Breast epithelium (tissue), 4 donors: ENCODE results near the gene REC8. TPM values are rescaled to one million over a fixed set of nuclear protein-coding genes. Genes with fewer than 3 reads are reported as not detected.

Experiments used
- DNase-seq, 2 donors: peaks; one replicate each; pipeline ENCODE4 v3.0.0-alpha.2; 2019; ENCODE audit warnings: low spot score in 2 of 2
- H3K27ac ChIP-seq, 2 donors: fragments of 200-600 bp; sonication (generic) in 1 of 2; one replicate each; pipeline ENCODE4 v1.5.1; 2016 to 2019; ENCODE audit warnings: mild to moderate bottlenecking in 1 of 2
- H3K27me3 ChIP-seq, 2 donors: fragments of 200-600 bp; sonication (generic) in 1 of 2; one replicate each; pipeline versions ENCODE4 v1.5.1 to v1.6.0; 2017 to 2019; ENCODE audit warnings: control low read depth in 1 of 2, mild to moderate bottlenecking in 1 of 2
- H3K36me3 ChIP-seq: fragments of 200-600 bp; one replicate; pipeline ENCODE4 v1.5.1; 2019
- H3K4me1 ChIP-seq, 2 donors: fragments of 200-600 bp; sonication (generic); one replicate each; pipeline ENCODE4 v1.5.1; 2016 to 2019; ENCODE audit warnings: control low read depth in 1 of 2
- H3K4me3 ChIP-seq, 3 donors: fragments of 200-600 bp; sonication (generic); 1 replicate in 2 of 3; 2 replicates in 1 of 3; pipeline ENCODE4 v1.5.1; 2016 to 2019; ENCODE audit warnings: mild to moderate bottlenecking in 3 of 3, moderate library complexity in 2 of 3
- H3K9me3 ChIP-seq, 2 donors: fragments of 200-600 bp; sonication (generic) in 1 of 2; one replicate each; pipeline ENCODE4 v1.5.1; 2016 to 2019; ENCODE audit warnings: control low read depth in 1 of 2
- CTCF ChIP-seq, 3 donors: fragments of 450-650 bp; IDR thresholded peaks; one replicate each; pipeline ENCODE4 v1.5.1; 2016 to 2017; ENCODE audit warnings: antibody characterized with exemption in 3 of 3, mild to moderate bottlenecking in 3 of 3, moderate library complexity in 3 of 3
- POLR2A ChIP-seq: fragments of 450-650 bp; IDR thresholded peaks from one replicate; pipeline ENCODE4 v1.6.1; 2016; ENCODE audit warnings: antibody characterized with exemption, mild to moderate bottlenecking, moderate library complexity
- POLR2AphosphoS5 ChIP-seq, 3 donors: sonication (generic); formaldehyde crosslinking; IDR thresholded peaks; one replicate each; pipeline ENCODE4 v1.6.1; 2017; ENCODE audit warnings: antibody characterized with exemption in 3 of 3
- intact Hi-C: fragments of 100-400 bp; cut with DNase I; formaldehyde crosslinking; loops from one replicate; pipeline ENCODE4 v1.15.1; 2023; ENCODE audit warnings: low total_unique reads
- total RNA-seq, 3 donors: library from RNA; depleted of rRNA; stranded (reverse); fragments of >200 nt; gene quantifications; one replicate each; pipeline ENCODE4 v1.1.0, GENCODE V29; 2016

REC8 gene
- total RNA-seq, 3 donors from 2014 or later = 2.9 to 10.2 (median 6.6) TPM

DNA sequence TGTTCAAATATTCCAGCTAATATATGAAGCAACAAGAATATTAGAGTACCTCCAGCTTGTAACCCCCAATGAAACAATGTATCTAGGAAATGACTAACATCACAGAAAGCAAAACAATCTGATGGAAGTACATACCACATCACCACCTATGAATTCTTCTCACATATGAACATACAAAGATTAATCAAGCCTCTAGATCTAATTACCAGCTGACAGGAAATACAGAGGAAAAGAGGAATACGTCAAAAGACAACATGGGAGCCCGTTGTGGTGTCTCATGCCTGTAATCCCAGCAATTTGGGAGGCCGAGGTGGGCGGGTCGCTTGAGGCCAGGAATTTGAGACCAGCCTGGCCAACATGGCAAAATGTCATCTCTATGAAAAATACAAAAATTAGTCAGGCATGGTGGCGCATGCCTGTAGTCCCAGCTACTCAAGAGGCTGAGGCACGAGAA is 52.8 kb downstream of the REC8 start:
- H3K9me3 ChIP-seq = no peaks in the 10 kb centered on the region
- peak overlapping the region in 1 of 2 donors; percentile 9 for H3K27ac ChIP-seq
- intact Hi-C loops = no loop called here
- no peaks in the 10 kb centered on the region for H3K4me1 ChIP-seq
- no peak for TF ChIP-seq POLR2AphosphoS5 (IDR thresholded peaks at IDR 0.05)
- TF ChIP-seq CTCF (IDR thresholded peaks at IDR 0.05) = no peak
- no peak for TF ChIP-seq POLR2A
- H3K4me3 ChIP-seq = no peak overlapping the region
- no peaks in the 10 kb centered on the region for H3K27me3 ChIP-seq
- H3K36me3 ChIP-seq = no peaks in the 10 kb centered on the region
- no peak for DNase-seq

GRCh38 chr14:24226473-24226872 is 54.6 kb downstream of the REC8 start:
- Histone ChIP-seq H3K36me3 (no peaks in the 10 kb centered on the region), H3K4me3 (no peak overlapping the region), H3K4me1 (peaks cover 5 to 9% of the 10 kb centered on the region in 2 donors), H3K9me3 (no peaks in the 10 kb centered on the region), H3K27me3 (no peaks in the 10 kb centered on the region), H3K27ac (no peak overlapping the region)
- TF ChIP-seq POLR2AphosphoS5 (IDR thresholded peaks at IDR 0.05) (no peak), POLR2A (no peak), CTCF (IDR thresholded peaks at IDR 0.05) (no peak)
- no peak for DNase-seq
- intact Hi-C loops = no loop called here

DNA sequence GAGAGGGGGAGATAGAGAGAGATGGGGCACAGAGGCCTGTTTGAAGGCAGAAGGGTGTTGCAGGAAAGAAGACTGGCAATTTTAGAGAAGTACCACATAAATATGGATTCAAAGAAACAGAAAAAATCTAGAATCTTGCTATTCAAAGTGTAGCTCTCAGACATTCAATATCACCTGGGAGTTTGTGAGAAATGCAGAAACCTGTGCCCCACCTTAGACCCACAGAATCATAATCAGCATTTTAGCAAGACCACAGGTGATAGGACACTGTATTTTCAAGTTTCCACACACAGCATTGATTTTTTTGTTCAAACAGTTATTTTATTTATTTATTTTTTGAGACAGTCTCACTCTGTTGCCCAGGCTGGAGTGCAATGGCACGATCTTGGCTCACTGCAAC is 57.0 kb downstream of the REC8 start:
- no peak overlapping the region for H3K4me3 ChIP-seq
- H3K4me1 ChIP-seq = peaks cover 5 to 23% of the 10 kb centered on the region in 2 donors
- TF ChIP-seq CTCF (IDR thresholded peaks at IDR 0.05) (no peak), POLR2AphosphoS5 (IDR thresholded peaks at IDR 0.05) (no peak), POLR2A (no peak)
- no peaks in the 10 kb centered on the region for H3K9me3 ChIP-seq
- intact Hi-C loops = no loop called here
- no peaks in the 10 kb centered on the region for H3K27me3 ChIP-seq
- no peaks in the 10 kb centered on the region for H3K36me3 ChIP-seq
- H3K27ac ChIP-seq = no peak overlapping the region
- no peak for DNase-seq

Other genes with a start within 250 kb of the REC8 start
- 10 to 100 TPM; 38.4 to 48.8 (median 40.0) TPM for gene DHRS4, start 218.3 kb upstream of the REC8 start, total RNA-seq
- gene DHRS4L2, start 183.2 kb upstream of the REC8 start, total RNA-seq = 10 to 100 TPM; 13.4 to 22.9 (median 16.8) TPM
- under 1 TPM; 0.16 to 0.98 (median 0.73) TPM for gene CARMIL3, start 120.1 kb upstream of the REC8 start, total RNA-seq
- not detected for gene CPNE6, start 100.5 kb upstream of the REC8 start, total RNA-seq
- gene PCK2, start 77.8 kb upstream of the REC8 start, total RNA-seq = 10 to 100 TPM; 20.5 to 51.5 (median 24.3) TPM
- 10 to 100 TPM; 78.6 to 81.6 (median 80.9) TPM for gene DCAF11, start 57.3 kb upstream of the REC8 start, total RNA-seq
- 1 to 10 TPM; 2.1 to 5.6 (median 2.5) TPM for gene NRL, start 57.1 kb upstream of the REC8 start, total RNA-seq
- gene FITM1, start 41.4 kb upstream of the REC8 start, total RNA-seq = 1 to 10 TPM; 1.2 to 2.6 (median 1.6) TPM
- gene PSME1, start 35.9 kb upstream of the REC8 start, total RNA-seq = 100 to 1,000 TPM in 2 of 3 donors, 10 to 100 TPM in 1; 91.1 to 151 (median 135) TPM
- gene EMC9, start 30.5 kb upstream of the REC8 start, total RNA-seq = 10 to 100 TPM; 13.4 to 19.0 (median 16.5) TPM
- 10 to 100 TPM; 22.1 to 69.2 (median 62.1) TPM for gene PSME2, start 25.5 kb upstream of the REC8 start, total RNA-seq
- gene RNF31, start 24.6 kb upstream of the REC8 start, total RNA-seq = 10 to 100 TPM; 29.1 to 43.8 (median 41.0) TPM
- gene IRF9, start 10.8 kb upstream of the REC8 start, total RNA-seq = 10 to 100 TPM; 44.6 to 76.0 (median 54.7) TPM
- gene IPO4, start 16.7 kb downstream of the REC8 start, total RNA-seq = 10 to 100 TPM; 17.0 to 41.6 (median 21.7) TPM
- 10 to 100 TPM; 52.3 to 75.7 (median 71.1) TPM for gene TM9SF1, start 23.4 kb downstream of the REC8 start, total RNA-seq
- gene TSSK4, start 33.6 kb downstream of the REC8 start, total RNA-seq = 1 to 10 TPM in 1 of 3 donors, not detected in 2; 1.3 TPM
- 10 to 100 TPM; 66.5 to 88.8 (median 85.0) TPM for gene CHMP4A, start 41.4 kb downstream of the REC8 start, total RNA-seq
- 10 to 100 TPM; 13.1 to 20.8 (median 17.1) TPM for gene MDP1, start 44.0 kb downstream of the REC8 start, total RNA-seq
- gene NEDD8, start 60.3 kb downstream of the REC8 start, total RNA-seq = 100 to 1,000 TPM; 118 to 165 (median 150) TPM
- 10 to 100 TPM; 59.3 to 74.6 (median 66.1) TPM for gene GMPR2, start 60.8 kb downstream of the REC8 start, total RNA-seq
- 10 to 100 TPM; 53.1 to 71.9 (median 55.5) TPM for gene TINF2, start 70.5 kb downstream of the REC8 start, total RNA-seq
- gene TGM1, start 91.1 kb downstream of the REC8 start, total RNA-seq = 10 to 100 TPM in 1 of 3 donors, 1 to 10 TPM in 1, under 1 TPM in 1; 0.32 to 18.7 (median 1.6) TPM
- gene RABGGTA, start 99.5 kb downstream of the REC8 start, total RNA-seq = 10 to 100 TPM; 24.8 to 41.6 (median 34.4) TPM
- 10 to 100 TPM; 21.9 to 45.7 (median 32.1) TPM for gene DHRS1, start 127.7 kb downstream of the REC8 start, total RNA-seq
- 10 to 100 TPM; 18.4 to 21.0 (median 19.0) TPM for gene NOP9, start 127.8 kb downstream of the REC8 start, total RNA-seq
- 10 to 100 TPM in 2 of 3 donors, 1 to 10 TPM in 1; 8.0 to 14.4 (median 10.4) TPM for gene CIDEB, start 135.9 kb downstream of the REC8 start, total RNA-seq
- 10 to 100 TPM in 1 of 3 donors, 1 to 10 TPM in 2; 8.5 to 11.1 (median 9.4) TPM for gene LTB4R2, start 138.1 kb downstream of the REC8 start, total RNA-seq
- 10 to 100 TPM in 2 of 3 donors, 1 to 10 TPM in 1; 5.7 to 18.4 (median 12.8) TPM for gene LTB4R, start 139.4 kb downstream of the REC8 start, total RNA-seq
- 10 to 100 TPM; 13.8 to 60.6 (median 27.7) TPM for gene ADCY4, start 163.0 kb downstream of the REC8 start, total RNA-seq
- 10 to 100 TPM; 10.7 to 13.4 (median 12.0) TPM for gene RIPK3, start 167.9 kb downstream of the REC8 start, total RNA-seq
- gene NFATC4, start 196.1 kb downstream of the REC8 start, total RNA-seq = 10 to 100 TPM; 28.6 to 67.2 (median 32.8) TPM
- 1 to 10 TPM; 6.4 to 8.2 (median 7.7) TPM for gene NYNRIN, start 226.9 kb downstream of the REC8 start, total RNA-seq